MM.1S (cell line): Measurements from ENCODE around the gene TMED1.

ENCODE experiments used
- DNase-seq: peaks from one replicate; pipeline ENCODE4 v3.0.0-alpha.2; 2015
- H2AFZ ChIP-seq: fragments of 300-600 bp; sonication (generic); 2 replicates; pipeline ENCODE4 v1.6.0; 2016; ENCODE audit warnings: antibody characterized with exemption, low read length
- H3F3A ChIP-seq: fragments of 300-600 bp; sonication (generic); 2 replicates; pipeline ENCODE4 v1.6.1; 2016; ENCODE audit warnings: mild to moderate bottlenecking, antibody characterized with exemption, low read length, moderate library complexity, mixed read lengths; ENCODE audit not compliant: insufficient read depth
- H3K27ac ChIP-seq: fragments of 300-600 bp; sonication (generic); 2 replicates; pipeline ENCODE4 v1.5.1; 2016; ENCODE audit warnings: mild to moderate bottlenecking, low read length
- H3K27me3 ChIP-seq: fragments of 300-600 bp; sonication (generic); replicated peaks from 2 replicates; pipeline ENCODE4 v1.6.0; 2016; ENCODE audit warnings: low read length; ENCODE audit not compliant: insufficient read depth
- H3K36me3 ChIP-seq: fragments of 300-600 bp; sonication (generic); replicated peaks from 2 replicates; pipeline ENCODE4 v1.6.1; 2016; ENCODE audit warnings: mild to moderate bottlenecking, low read length, mixed read lengths; ENCODE audit not compliant: insufficient read depth
- H3K4me1 ChIP-seq: fragments of 300-600 bp; sonication (generic); 2 replicates; pipeline ENCODE4 v1.6.1; 2016; ENCODE audit warnings: low read length, mixed read lengths
- H3K4me2 ChIP-seq: fragments of 300-600 bp; sonication (generic); 2 replicates; pipeline ENCODE4 v1.6.0; 2016; ENCODE audit warnings: low read depth, low read length
- H3K4me3 ChIP-seq: fragments of 300-600 bp; sonication (generic); 2 replicates; pipeline ENCODE4 v1.5.1; 2016; ENCODE audit warnings: low read length, mixed read lengths
- H3K79me2 ChIP-seq: fragments of 300-600 bp; sonication (generic); 2 replicates; pipeline ENCODE4 v1.6.1; 2016; ENCODE audit warnings: mixed run types, low read length, mixed read lengths
- H3K9ac ChIP-seq: fragments of 300-600 bp; sonication (generic); 2 replicates; pipeline ENCODE4 v1.6.1; 2016; ENCODE audit warnings: low read length, mixed read lengths
- H3K9me2 ChIP-seq: fragments of 300-600 bp; sonication (generic); replicated peaks from 2 replicates; pipeline ENCODE4 v1.6.1; 2016; ENCODE audit warnings: mild to moderate bottlenecking, low read length, mixed read lengths; ENCODE audit not compliant: insufficient read depth
- H3K9me3 ChIP-seq: fragments of 300-600 bp; sonication (generic); replicated peaks from 2 replicates; pipeline ENCODE4 v1.6.1; 2016; ENCODE audit warnings: mild to moderate bottlenecking, low read length, mixed read lengths; ENCODE audit not compliant: insufficient read depth
- H4K20me1 ChIP-seq: fragments of 300-600 bp; sonication (generic); 2 replicates; pipeline ENCODE4 v1.6.1; 2016; ENCODE audit warnings: mild to moderate bottlenecking, low read length, moderate library complexity, mixed read lengths; ENCODE audit not compliant: insufficient read depth
- EZH2 ChIP-seq: fragments of 300-600 bp; sonication (generic); optimal IDR thresholded peaks from 2 replicates; pipeline ENCODE3; 2017; ENCODE audit warnings: low read depth, mild to moderate bottlenecking, antibody characterized with exemption, low read length, mixed read lengths
- EZH2phosphoT487 ChIP-seq: fragments of 300-600 bp; sonication (generic); IDR thresholded peaks from 2 replicates; pipeline ENCODE4 v1.6.1; 2018; ENCODE audit warnings: antibody characterized with exemption, low read length
- TF ChIP-seq, protein P1 (sequence below): fragments of 300-600 bp; sonication (generic); IDR thresholded peaks from 2 replicates; pipeline ENCODE4 v1.5.1; 2016; ENCODE audit warnings: antibody characterized with exemption, low read length, mixed read lengths

TMED1 gene

GRCh38 chr19:10826231-10826630, 9.8 kb downstream of the TMED1 start:
- no peak overlapping the region for H3K9ac ChIP-seq
- DNase-seq: no peak
- H3K9me2 ChIP-seq: no peaks in the 10 kb centered on the region
- TF ChIP-seq EZH2 (no peak), EZH2phosphoT487 (no peak)
- TF ChIP-seq, protein P1, sequence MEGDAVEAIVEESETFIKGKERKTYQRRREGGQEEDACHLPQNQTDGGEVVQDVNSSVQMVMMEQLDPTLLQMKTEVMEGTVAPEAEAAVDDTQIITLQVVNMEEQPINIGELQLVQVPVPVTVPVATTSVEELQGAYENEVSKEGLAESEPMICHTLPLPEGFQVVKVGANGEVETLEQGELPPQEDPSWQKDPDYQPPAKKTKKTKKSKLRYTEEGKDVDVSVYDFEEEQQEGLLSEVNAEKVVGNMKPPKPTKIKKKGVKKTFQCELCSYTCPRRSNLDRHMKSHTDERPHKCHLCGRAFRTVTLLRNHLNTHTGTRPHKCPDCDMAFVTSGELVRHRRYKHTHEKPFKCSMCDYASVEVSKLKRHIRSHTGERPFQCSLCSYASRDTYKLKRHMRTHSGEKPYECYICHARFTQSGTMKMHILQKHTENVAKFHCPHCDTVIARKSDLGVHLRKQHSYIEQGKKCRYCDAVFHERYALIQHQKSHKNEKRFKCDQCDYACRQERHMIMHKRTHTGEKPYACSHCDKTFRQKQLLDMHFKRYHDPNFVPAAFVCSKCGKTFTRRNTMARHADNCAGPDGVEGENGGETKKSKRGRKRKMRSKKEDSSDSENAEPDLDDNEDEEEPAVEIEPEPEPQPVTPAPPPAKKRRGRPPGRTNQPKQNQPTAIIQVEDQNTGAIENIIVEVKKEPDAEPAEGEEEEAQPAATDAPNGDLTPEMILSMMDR: no peak
- no peaks in the 10 kb centered on the region for H3F3A ChIP-seq
- H3K36me3 ChIP-seq: no peaks in the 10 kb centered on the region
- H2AFZ ChIP-seq: no peak overlapping the region
- no peaks in the 10 kb centered on the region for H3K27me3 ChIP-seq
- H3K4me1 ChIP-seq: no peaks in the 10 kb centered on the region
- no peak overlapping the region for H3K4me2 ChIP-seq
- no peak overlapping the region for H3K4me3 ChIP-seq
- no peaks in the 10 kb centered on the region for H3K79me2 ChIP-seq
- H4K20me1 ChIP-seq: no peaks in the 10 kb centered on the region
- H3K27ac ChIP-seq: no peak overlapping the region
- no peaks in the 10 kb centered on the region for H3K9me3 ChIP-seq

DNA sequence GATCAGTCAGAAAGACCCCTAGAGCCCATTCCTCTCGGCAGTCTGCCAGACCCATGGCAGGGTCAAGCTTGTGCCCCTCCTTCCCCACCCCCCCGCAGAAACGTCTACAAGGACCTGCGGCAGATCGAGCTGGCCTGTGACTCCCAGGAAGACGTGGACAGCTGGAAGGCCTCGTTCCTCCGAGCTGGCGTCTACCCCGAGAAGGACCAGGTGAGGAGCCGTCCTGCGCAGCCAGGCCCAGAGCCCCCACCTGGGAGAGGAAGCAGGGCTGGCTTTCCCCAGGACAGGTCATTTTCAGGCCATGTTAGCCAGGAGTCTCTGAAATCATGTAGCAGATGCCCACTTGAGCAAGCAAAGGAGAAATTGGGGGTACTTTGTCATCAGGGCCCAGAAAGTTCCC, 12.3 kb downstream of the TMED1 start:
- Histone ChIP-seq H3K9me2 (no peaks in the 10 kb centered on the region), H3K4me1 (no peaks in the 10 kb centered on the region), H3K27me3 (no peaks in the 10 kb centered on the region), H3K9ac (no peak overlapping the region), H2AFZ (no peak overlapping the region), H3F3A (no peaks in the 10 kb centered on the region), H3K4me3 (no peak overlapping the region), H3K36me3 (peaks cover 3% of the 10 kb centered on the region; the same call in 1 of the 2 replicates), H4K20me1 (no peaks in the 10 kb centered on the region), H3K4me2 (no peak overlapping the region), H3K9me3 (no peaks in the 10 kb centered on the region), H3K27ac (no peak overlapping the region), H3K79me2 (no peaks in the 10 kb centered on the region)
- no peak for DNase-seq
- TF ChIP-seq EZH2phosphoT487 (no peak), EZH2 (no peak)
- TF ChIP-seq, protein P1: no peak

- H3F3A ChIP-seq: no peaks in the 10 kb centered on the region
- no peaks in the 10 kb centered on the region for H4K20me1 ChIP-seq
- no peaks in the 10 kb centered on the region for H3K9me3 ChIP-seq
- TF ChIP-seq EZH2phosphoT487: no peak
- TF ChIP-seq, protein P1: peak; percentile 26; the same call in 1 of the 2 replicates
- H3K4me1 ChIP-seq: no peaks in the 10 kb centered on the region
- H3K4me2 ChIP-seq: no peak overlapping the region
- no peak overlapping the region for H3K27ac ChIP-seq
- peaks cover 3% of the 10 kb centered on the region; the same call in 1 of the 2 replicates for H3K36me3 ChIP-seq
- DNase-seq: no peak
- H3K9me2 ChIP-seq: no peaks in the 10 kb centered on the region
- H3K9ac ChIP-seq: no peak overlapping the region
- no peak overlapping the region for H3K4me3 ChIP-seq
- H3K79me2 ChIP-seq: no peaks in the 10 kb centered on the region
- no peak overlapping the region for H2AFZ ChIP-seq
- H3K27me3 ChIP-seq: no peaks in the 10 kb centered on the region
Measured at GRCh38 chr19:10820173-10820572, 15.8 kb downstream of the TMED1 start.
